ENCODE results near the gene LIFR. TPM values are rescaled to one million over a fixed set of nuclear protein-coding genes. Genes with fewer than 3 reads are reported as not detected.

Gene LIFR
- total RNA-seq, 1 experiment from 2014 or later, result 47.9 TPM

DNA sequence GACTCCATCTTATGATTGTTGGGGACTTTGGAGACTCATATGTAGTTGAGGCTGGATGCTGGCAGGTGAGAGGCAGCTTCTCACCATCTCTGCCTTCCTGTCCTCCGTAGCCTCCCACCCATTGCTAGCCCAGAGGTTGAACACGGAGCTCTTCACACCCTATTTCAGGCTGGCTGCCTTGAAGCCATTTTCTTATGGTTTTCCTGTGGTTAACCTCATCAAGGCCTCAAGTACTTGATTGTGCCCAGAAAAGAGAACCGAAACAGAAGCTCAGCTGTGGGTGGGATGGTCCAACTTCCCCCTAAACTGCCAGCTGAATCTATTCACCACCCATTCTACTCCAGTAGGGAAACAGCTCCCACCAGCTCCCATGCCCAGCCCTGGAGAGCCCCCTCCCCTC lies 102.9 kb downstream of the LIFR start:
- CTCF ChIA-PET, result no interaction called here

DNA sequence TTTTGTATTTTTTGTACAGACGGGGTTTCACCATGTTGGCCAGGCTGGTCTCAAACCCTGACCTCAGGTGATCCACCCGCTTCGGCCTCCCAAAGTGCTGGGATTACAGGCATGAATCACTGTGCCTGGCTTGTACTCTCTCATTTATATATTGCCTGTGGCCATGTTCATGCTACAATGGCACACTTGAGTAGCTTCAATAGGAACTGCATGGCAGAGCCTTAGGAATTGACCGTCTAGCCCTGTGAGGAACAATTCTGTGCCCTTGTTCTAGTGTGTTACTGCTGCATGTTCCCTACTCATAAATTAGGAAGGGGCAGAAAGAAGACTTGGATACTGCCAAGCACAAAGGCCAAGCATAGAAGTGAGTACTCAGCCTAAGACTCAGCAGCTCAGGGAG lies 104.2 kb downstream of the LIFR start:
- no peaks in the 10 kb centered on the region for H3K9me3 ChIP-seq (ENCODE audit: low read depth, low read length, poor library complexity, severe bottlenecking)
- no peak overlapping the region for H3K4me3 ChIP-seq (ENCODE audit: low read depth, low read length, poor library complexity, severe bottlenecking)
- peaks cover 25% of the 10 kb centered on the region for H3K36me3 ChIP-seq (ENCODE audit: insufficient read depth, low read length, poor library complexity, severe bottlenecking)
- no TSS peak for BruUV-seq (replicated peaks)
- no peaks in the 10 kb centered on the region for H3K27me3 ChIP-seq (replicated peaks; ENCODE audit: insufficient read depth, low read depth, low read length, poor library complexity)
- TF ChIP-seq EZH2 (IDR thresholded peaks at IDR 0.05; ENCODE audit: borderline replicate concordance, low read depth, low read length, poor library complexity, severe bottlenecking) (no peak), CTCF (conservative IDR thresholded peaks at IDR 0.05; ENCODE audit: low read depth, low read length) (no peak)
- intact Hi-C loops (cut with micrococcal nuclease; ENCODE audit: unreplicated experiment), result no loop called here
- ChIA-PET POLR2A (ENCODE audit: low non-redundant PET) (no interaction called here), CTCF (interaction anchor here (1.2 kb wide), 1 partner anchor 10 kb away, joined by 6 read pairs; no protein-coding TSS in a partner anchor)
- H3K27ac ChIP-seq (ENCODE audit: low read depth, low read length, poor library complexity, severe bottlenecking), result no peak overlapping the region
- H3K4me1 ChIP-seq (ENCODE audit: insufficient read depth, low read length, poor library complexity, severe bottlenecking), result peaks cover 7% of the 10 kb centered on the region
- no peak for DNase-seq (ENCODE audit: low spot score)

More for the DNA sequence above, 102.9 kb downstream of the LIFR start:
- POLR2A ChIA-PET (ENCODE audit: low non-redundant PET), result no interaction called here
- Histone ChIP-seq H3K9me3 (ENCODE audit: low read depth, low read length, poor library complexity, severe bottlenecking) (no peaks in the 10 kb centered on the region), H3K4me3 (ENCODE audit: low read depth, low read length, poor library complexity, severe bottlenecking) (no peak overlapping the region), H3K27ac (ENCODE audit: low read depth, low read length, poor library complexity, severe bottlenecking) (no peak overlapping the region), H3K36me3 (ENCODE audit: insufficient read depth, low read length, poor library complexity, severe bottlenecking) (peaks cover 29% of the 10 kb centered on the region), H3K4me1 (ENCODE audit: insufficient read depth, low read length, poor library complexity, severe bottlenecking) (no peaks in the 10 kb centered on the region), H3K27me3 (replicated peaks; ENCODE audit: insufficient read depth, low read depth, low read length, poor library complexity) (no peaks in the 10 kb centered on the region)
- BruUV-seq (replicated peaks), result no TSS peak
- TF ChIP-seq EZH2 (IDR thresholded peaks at IDR 0.05; ENCODE audit: borderline replicate concordance, low read depth, low read length, poor library complexity, severe bottlenecking), result no peak
- no peak for TF ChIP-seq CTCF (conservative IDR thresholded peaks at IDR 0.05; ENCODE audit: low read depth, low read length)
- DNase-seq (ENCODE audit: low spot score), result no peak
- intact Hi-C loops (cut with micrococcal nuclease; ENCODE audit: unreplicated experiment), result no loop called here

DNA sequence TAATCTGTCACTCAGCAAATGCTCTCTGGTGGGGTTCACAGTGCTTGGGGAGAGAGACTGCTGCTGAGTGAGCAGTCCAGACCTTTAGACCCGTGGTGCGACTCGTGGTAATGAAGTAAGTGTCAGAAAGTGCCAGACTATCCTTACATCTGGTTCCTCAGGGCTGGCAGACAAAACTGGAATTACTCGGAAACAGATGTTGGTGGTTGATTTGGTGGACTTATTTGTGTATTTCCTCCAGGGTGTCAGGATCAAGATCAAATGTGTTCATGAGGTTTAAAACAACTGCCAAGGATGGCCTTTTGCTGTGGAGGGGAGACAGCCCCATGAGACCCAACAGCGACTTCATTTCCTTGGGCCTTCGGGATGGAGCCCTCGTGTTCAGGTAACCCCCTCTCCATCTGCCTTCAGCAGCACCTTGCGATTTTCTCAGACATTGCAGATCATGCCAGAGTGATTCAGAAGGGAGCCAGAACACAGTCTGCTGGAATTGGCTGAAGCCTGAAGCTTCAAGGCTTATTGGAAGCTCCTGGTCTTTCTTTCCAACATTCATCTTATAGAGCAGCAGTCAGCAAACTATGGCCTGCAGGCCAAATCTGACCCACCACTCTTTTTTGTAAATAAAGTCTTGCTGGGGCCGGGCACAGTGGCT lies 105.2 kb downstream of the LIFR start:
- TF ChIP-seq CTCF (conservative IDR thresholded peaks at IDR 0.05; ENCODE audit: low read depth, low read length) (no peak), EZH2 (IDR thresholded peaks at IDR 0.05; ENCODE audit: borderline replicate concordance, low read depth, low read length, poor library complexity, severe bottlenecking) (no peak)
- ChIA-PET POLR2A (ENCODE audit: low non-redundant PET) (no interaction called here), CTCF (interaction anchor here (0.7 to 1.2 kb wide), 2 partner anchors 8 to 9 kb away, joined by 6 to 8 read pairs; no protein-coding TSS in a partner anchor)
- H3K27ac ChIP-seq (ENCODE audit: low read depth, low read length, poor library complexity, severe bottlenecking), result no peak overlapping the region
- intact Hi-C loops (cut with micrococcal nuclease; ENCODE audit: unreplicated experiment), result no loop called here
- H3K9me3 ChIP-seq (ENCODE audit: low read depth, low read length, poor library complexity, severe bottlenecking), result no peaks in the 10 kb centered on the region
- H3K4me1 ChIP-seq (ENCODE audit: insufficient read depth, low read length, poor library complexity, severe bottlenecking), result peaks cover 10% of the 10 kb centered on the region
- no peak overlapping the region for H3K4me3 ChIP-seq (ENCODE audit: low read depth, low read length, poor library complexity, severe bottlenecking)
- H3K36me3 ChIP-seq (ENCODE audit: insufficient read depth, low read length, poor library complexity, severe bottlenecking), result peaks cover 25% of the 10 kb centered on the region
- no peak for DNase-seq (ENCODE audit: low spot score)
- no peaks in the 10 kb centered on the region for H3K27me3 ChIP-seq (replicated peaks; ENCODE audit: insufficient read depth, low read depth, low read length, poor library complexity)
- no TSS peak for BruUV-seq (replicated peaks)

All from A673 (cell line).